ENCODE results near the gene NUP93.

GRCh38 chr16:56684256-56684925, 45.5 kb upstream of the NUP93 start:
- TF ChIP-seq EP300 (IDR thresholded peaks at IDR 0.05; ENCODE audit: borderline replicate concordance in 1 of 2, low read depth in 1 of 2, low read length in 1 of 2) (no peak), CTCF (IDR thresholded peaks at IDR 0.05) (no peak), YY1 (IDR thresholded peaks at IDR 0.05; ENCODE audit: low read depth) (no peak), USF1 (IDR thresholded peaks at IDR 0.05; ENCODE audit: borderline replicate concordance, low read depth) (no peak), TAF1 (IDR thresholded peaks at IDR 0.05; ENCODE audit: borderline replicate concordance, low read depth, low read length) (no peak), MAX (IDR thresholded peaks at IDR 0.05; ENCODE audit: low read depth) (no peak), NFIC (IDR thresholded peaks at IDR 0.05; ENCODE audit: borderline replicate concordance) (no peak), REST (IDR thresholded peaks at IDR 0.05; ENCODE audit: low read depth, low read length) (no peak), RFX5 (IDR thresholded peaks at IDR 0.05; ENCODE audit: low read length) (no peak)
